Endometrial microvascular endothelial cells (primary cell): ENCODE measurements around the gene MAP2K3. TPM values are rescaled to one million over a fixed set of nuclear protein-coding genes. Genes with fewer than 3 reads are reported as not detected.

Source experiments
- in situ Hi-C: cut with HindIII; loops from 2 replicates; pipeline ENCODE4 v1.10.0; 2017; ENCODE audit warnings: low sequenced_read_pairs, low pct_unique_long_range_greater_than_20kb; ENCODE audit errors: inconsistent ontology term
- total RNA-seq: library from RNA; depleted of rRNA; stranded (reverse); fragments of >200 nt; gene quantifications from one replicate; pipeline ENCODE4 v1.2.3, GENCODE V29; 2015; ENCODE audit errors: inconsistent ontology term

Gene MAP2K3
- total RNA-seq, 1 donor from 2014 or later: 32.3 TPM

DNA sequence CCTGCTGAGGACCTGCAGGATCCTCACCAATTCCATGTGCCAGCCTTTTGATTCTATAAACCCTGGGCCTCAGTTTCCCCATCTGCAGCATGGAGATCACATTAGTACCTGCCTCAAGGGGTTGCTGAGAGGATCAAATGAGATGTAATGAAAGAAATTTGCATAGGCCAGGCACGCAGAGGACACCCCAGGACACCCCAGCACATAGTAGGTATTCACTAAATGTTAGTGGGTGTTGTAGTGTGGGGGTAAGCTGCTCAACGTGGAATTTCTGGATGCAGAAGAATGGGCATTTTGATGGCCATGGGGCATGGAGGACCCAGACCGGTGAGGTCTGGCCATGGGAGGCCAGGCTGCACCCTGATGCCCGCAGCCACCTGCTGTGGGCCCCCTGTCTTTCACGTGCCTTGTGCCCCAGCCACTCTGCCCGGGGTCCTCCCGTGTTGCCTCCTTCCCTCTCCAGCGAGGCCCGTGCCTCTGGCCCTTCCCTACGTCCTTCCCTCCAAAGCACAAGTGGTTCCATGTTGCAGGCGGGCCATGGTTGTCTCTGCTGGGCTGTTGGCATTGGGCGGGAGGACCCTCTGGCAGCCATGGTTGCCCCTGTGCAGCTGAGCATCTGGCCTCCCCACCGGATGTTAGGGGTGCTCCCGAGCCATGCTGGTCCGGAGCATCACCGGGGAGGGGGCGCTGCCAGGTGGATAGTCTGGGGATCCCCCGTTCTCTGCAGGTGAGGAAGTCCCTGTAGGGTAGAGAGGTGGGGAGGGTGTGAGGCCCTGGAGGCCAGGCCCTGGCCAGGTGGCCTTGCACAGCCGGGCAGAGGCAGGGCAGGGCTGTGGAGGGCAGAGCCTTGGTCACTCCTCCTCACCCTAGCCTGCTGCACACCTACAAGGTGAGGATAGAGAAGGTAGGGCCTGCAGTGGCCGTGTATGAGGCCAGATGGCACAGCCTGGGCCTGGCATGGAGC, 8.6 kb downstream of the MAP2K3 start:
- in situ Hi-C loops: no loop called here

DNA sequence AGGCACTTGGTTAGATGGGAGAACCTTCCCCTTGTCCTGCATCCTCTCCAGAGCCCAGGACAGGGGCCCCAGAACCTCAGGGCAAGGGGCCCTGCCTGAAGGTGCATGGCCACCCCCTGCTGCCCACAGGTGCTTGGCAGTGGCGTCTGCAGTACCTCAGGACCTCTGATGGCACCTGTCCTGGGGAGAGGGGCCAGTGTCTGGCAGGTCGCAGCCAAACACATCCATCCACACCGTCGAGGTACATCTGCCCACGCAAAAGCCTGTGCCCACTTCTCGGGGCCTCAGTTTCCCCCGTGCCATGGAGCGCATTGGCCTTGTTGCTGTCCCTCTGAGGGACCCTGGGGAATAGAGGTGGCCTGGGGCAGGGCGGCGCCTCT, 9.3 kb downstream of the MAP2K3 start:
- in situ Hi-C loops: no loop called here

DNA sequence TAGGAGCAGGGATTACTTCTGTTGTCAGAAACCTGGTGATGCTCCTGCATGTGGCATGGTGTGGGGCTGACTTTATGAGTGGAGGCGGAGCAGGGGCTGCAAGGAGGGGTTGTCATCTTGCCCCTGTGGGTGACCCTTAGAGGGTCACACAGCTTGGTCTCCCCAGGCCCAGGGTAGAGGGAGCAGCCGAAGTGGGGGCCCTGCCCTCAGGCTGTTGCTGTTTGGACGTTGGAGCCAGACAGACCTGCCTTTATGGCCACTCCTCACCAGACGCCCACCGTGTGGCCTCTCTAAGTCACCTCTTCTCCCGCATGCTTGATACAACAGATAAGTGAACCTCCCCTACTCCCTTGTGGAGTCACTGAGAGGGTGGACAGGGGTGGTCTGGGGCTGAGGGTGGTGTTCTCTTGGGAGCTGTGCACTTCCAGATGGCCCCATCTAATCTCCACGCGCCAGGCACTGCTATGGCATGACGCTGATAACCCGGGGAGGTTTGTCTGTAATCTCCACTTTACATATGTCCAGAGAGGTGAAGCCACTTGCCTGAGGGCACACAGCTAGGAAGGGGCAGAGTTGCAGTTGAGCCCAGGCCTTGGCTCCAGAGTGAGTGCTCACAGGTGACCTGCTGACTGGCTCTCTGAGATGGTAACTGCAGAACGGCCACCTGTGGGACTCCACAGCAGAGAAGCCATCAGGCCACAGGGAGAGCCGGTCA, 10.0 kb downstream of the MAP2K3 start:
- in situ Hi-C loops: no loop called here

DNA sequence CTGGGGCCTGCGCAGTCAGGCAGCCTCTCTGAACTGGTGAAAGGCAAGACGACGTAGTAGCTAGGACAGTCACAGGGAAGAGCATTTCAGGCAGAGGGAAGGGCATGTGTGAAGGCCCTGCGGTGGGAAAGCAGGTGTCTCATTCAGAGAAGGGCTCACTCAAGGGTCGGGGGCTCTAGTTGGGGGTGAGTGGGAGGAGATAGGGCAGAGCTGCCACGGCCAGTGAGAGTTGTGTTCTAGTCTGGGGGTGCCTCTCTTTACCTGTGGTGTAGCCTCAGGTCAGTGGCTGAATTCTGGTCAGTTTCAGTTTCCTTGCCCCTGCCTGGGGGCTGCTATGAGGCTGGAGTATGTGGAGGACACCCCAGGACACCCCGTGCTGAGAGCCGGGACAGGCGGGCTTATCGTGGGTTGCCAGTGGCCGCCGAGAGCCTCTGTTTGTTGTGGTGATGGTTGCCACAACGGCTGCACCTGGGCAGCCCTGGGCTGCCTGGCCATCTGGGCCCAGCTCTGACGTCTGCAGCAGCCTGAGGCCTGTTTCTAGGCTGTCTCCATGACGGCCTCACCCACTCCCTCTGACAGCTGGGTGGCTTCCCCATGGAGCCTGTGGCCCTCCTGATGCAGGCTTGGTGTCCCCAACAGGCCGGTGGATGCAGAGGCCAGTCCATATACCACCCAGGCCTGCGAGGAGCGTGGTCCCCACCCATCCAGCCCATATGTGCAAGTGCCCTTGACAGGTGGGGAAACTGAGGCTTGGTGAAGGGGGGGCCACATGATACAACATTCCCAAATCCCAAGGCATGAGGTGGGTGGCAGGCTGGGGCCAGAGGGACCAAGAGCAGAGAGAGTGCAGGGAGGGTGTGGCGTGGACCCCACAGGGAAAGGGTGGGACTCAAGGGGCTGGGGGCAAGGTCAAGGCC, 10.8 kb downstream of the MAP2K3 start:
- in situ Hi-C loops: no loop called here

DNA sequence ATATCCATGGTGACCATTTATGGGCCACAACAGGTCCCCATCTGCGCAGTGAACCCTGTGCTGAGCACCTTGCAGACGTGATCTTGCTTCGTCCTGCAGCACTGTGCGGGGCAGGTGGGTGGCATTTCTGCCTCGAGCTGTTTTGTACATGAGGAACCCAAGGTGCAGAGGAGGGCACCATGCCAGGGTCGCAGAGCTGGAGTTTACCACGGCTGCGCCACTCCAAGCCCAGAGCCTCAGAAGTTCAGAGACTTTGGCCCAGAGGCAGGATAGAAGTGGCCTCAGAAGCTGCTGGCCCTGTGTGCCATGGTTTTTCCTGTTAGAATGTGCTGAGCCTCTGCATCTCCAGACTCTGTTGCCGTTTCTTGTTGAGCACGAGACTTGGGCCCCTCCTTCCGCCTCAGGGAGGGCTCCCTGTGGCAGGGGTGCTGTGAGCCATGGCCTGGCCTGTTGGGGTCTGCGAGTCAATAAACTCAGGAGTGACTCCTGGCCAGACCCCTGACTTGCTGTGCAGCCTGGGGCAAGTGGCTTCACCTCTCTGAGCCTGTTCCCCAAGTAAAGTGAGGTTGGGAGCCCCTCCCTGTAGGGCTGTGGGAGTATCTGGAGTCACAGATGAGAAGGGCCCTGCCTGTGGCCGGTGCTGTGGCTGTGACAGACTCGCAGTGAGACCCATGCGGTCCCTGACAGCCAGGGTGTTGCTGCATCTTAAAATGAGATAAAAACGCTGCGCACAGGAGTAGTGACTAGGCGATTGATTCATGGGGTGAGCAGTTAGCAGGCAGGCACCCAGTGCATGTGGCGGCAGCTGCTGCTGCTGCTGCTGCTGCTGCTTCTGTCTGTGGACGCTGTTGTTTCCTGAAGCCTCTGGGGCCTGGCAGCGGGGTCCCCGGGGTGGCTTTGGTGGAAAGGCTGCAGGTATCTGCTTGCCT, 11.8 kb downstream of the MAP2K3 start:
- in situ Hi-C loops: no loop called here

DNA sequence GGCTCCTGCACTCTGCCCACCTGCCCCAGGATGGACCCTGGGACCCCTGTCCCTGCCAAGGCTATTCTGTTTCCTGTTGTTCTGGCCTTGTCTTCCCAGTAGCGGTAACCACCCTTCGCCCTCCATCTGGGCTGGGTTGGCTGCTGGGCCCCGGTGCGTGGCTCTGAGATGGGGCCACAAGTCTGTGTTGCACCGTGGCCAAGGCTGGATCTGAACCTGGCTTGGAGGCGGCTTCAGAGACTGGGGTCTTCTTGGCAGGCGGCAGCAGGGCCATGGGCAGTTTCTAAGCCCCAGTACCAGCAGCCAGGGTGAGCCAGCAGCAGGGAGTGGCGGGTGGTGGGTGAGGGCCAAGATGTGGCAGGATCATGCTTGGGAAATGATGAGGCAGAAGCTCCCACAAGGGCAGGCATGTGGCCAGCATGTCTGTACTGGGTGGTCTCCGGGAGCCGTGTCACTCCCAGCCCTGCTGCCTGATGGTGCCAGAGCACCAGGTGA, 12.6 kb downstream of the MAP2K3 start:
- in situ Hi-C loops: no loop called here

DNA sequence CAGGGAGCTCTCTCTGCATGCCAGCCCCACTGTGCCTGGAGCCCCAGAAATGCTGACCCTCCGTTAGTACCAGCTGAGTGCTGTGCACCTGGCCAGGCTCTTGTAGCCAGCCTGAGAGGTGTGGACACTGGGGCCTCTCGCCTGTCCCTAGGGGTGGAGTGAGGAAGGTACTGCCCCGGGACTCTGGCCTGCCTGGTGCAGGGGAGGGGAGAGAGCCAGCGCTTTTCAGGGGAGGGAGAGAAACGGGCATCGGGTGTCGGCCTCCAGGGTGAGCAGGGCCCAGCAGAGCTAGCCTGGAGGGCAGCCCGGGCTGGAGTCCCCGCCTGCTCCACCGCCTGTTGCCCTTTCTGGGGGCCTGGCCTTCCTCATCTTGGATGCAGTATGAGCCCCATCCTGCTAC, 13.1 kb downstream of the MAP2K3 start:
- in situ Hi-C loops: no loop called here

DNA sequence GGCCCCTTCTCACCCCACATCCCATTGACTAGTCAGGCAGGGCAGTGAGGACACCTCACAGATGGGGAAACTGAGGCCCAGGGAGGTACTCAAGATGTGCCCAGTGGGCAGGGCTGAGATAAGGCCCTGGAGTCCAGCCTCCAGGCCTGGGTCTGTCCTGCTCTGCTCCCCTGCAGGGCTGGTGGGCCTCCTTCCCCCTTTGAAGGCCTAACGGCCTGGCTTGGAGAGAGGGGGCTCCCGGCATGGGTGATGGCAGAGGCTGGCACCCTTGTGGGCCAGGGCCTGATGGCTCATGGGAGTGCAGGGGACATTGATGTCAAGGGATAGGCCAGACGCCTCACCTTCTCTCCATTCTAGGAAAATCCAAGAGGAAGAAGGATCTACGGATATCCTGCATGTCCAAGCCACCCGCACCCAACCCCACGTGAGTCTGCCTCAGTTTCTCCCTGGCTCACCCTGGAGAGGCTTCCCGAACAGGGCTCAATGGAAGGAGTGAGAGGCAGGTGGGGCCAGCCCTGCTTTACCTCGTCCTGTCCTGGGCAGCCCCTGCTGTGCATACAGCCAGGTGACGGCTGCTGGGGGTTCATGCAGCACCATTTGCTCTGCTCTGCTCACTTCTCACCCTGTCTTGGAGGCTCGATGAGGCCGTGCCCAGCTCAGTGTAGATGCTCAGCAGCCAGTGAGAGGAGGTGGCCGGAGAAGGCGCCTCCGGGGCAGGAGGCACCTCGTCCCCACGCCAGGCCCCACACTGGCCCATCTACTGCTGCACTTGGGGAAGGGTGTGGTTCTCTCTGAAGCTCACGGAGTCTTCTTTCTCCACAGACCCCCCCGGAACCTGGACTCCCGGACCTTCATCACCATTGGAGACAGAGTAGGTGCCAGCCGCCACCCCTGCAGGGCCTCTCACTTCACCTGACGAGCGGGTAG, 13.8 kb downstream of the MAP2K3 start:
- in situ Hi-C loops: no loop called here

DNA sequence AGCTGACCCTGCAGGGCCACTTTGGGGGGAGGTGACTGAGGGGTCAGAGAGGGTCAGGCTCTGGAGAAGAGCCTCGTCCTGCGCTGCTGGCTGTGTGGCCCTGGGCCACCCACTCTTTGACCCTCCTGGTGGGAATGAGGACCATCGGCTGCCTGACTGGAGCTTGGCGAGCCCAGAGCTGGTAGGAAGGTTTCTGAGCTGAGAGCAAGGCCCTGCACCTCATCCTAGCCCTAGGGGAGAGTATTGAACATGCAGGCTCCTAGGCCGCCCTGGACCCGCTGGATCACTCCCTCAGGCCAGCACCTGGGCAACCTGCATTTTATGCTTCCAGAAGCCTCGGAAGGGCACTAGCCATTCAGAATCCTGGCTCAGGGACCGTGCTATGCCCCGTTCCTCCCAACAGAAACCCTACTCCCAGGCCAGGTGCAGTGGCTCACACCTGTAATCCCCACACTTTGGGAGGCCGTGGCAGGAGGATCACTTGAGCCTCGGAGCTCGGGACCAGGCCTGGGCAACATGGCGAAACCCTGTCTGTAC, 14.5 kb downstream of the MAP2K3 start:
- in situ Hi-C loops: no loop called here

DNA sequence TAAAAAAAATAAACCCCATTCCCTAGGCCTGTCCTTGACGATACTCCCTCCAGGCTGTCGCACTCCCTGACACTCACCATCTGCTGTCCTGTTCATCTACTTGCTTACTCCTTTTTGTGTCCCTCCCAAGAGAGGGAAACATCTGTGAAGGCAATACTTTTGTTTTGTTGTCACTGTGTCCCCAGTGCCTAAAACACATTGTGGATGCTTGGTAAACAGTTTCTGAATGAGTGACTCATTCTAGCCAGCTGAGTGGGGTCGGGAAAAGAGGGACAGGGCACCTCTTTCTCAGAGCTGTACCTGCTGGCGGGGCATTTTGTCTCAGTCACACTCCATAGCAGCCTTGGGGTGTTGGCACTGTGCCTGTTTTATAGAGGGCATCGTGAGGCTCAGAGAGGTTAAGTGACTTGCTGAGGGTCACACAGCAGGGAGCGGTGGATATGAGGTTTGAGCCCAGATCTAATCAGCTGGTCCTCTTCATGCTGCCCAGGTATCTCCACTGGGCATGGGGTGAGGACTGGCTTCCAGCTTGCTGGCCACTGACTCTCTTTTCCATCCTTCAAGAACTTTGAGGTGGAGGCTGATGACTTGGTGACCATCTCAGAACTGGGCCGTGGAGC, 15.6 kb downstream of the MAP2K3 start:
- in situ Hi-C loops: no loop called here

DNA sequence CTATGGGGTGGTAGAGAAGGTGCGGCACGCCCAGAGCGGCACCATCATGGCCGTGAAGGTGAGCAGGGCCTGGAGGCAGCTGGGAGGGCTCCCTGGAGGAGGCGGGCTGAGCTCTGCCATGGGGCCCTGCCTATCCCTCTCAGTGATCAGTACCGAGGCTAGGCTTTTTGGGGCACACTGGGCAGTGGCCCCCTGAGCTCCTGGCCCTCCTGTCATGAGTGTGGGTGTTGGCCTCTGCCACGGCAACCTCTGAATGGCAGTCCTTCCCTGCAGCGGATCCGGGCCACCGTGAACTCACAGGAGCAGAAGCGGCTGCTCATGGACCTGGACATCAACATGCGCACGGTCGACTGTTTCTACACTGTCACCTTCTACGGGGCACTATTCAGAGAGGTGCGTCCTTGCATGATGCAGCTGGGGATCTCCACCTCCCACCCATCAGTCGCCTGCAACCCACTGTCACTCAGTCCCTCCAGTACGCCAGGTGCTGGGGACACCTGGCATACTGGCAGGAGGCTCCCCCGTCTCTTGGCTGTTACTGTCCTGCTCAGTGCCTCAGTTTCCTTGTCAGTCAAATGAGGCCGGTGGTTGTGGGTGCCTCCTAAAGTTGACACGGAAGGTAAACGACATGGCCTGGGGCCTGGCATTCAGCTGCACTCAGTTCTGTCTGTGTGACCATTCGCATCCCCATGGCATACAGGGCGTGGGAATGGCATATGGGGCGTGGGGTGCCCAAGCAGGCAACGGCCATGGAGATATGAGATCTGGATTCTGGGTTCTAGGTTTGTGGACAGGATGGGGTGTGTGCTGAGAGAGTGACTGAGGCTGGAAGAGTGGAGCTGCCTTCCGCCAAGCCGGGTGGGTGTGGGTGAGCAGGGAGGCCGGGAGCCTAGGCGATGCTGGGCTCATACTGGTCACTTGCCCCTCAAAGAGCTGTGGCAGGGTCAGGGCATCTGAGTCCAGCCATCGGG, 16.4 kb downstream of the MAP2K3 start:
- in situ Hi-C loops: no loop called here

DNA sequence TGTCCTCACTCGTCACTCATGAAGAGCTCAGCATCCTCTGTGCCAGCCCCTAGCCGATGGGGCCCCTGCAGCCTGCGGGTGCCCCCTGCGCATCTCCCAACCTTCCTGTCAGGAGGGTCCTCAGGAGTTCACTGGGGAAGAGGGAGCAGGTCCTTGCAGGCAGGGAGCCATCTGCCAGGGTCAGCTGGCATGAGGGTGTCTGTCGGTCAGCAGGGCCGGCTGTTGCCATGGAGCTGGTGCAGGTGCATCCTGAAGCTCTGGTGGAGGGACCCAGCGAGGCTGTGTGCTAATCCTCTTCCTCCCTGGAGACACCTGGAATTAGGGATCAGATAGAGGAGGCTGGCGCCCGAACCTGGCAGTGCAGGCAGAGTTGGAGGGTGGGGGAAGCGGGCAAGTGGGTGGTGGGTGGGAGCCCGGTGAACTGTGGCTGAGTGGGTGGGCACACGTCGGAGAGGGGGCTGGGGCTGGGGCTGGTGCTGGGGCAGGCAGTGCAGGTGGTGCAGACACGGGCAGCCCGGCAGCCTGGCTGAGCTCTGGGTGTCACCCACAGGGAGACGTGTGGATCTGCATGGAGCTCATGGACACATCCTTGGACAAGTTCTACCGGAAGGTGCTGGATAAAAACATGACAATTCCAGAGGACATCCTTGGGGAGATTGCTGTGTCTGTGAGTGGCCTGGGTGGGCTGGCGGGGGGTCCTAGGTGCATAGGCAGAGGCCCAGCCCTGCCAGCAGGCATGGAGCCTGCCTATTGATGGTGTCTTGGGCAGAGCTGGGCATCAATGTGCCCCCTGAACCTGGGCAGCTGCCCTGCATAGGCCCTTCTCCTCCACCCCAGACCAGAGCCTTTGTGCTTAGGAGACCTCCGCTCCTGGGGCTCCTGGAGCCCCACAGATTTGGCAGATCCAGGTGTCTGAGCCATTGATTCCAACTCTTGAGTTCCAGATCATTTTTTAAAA, 17.4 kb downstream of the MAP2K3 start:
- in situ Hi-C loops: no loop called here

DNA sequence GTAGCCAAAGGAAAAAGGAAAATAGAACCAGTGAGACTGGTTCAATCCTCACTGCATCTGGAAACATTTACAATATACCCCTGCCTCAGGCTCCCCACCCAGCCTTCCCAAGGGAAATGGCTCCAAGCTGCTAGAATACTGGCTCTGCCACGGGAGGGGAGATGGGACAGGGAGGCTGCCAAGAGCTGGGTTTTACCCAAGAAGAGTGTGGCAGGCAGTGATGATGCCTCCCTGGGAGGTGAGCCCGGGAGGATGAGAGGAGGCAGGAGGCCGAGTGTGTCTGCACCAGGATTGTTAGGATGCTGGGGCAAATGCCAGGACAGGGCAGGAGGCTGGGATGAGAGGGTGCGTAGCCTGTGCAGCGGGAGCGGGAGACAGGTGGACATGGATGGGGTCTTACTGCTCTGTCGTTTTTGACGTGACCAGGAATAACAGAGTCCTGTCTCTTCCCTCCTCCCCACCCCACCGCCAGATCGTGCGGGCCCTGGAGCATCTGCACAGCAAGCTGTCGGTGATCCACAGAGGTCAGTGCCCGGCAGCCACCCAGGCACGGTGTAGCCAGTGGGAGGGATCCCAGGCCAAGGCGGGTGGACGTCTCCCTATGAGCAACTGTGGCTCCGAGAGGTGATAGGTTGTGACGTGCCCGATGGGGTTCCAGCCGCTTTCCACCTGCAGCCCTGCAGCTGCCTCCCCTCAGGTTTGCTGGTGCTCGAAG, 18.4 kb downstream of the MAP2K3 start:
- in situ Hi-C loops: no loop called here
